LHCN-M2 (cell line): ENCODE measurements around the gene FER. TPM values are rescaled to one million over a fixed set of nuclear protein-coding genes. Genes with fewer than 3 reads are reported as not detected.

ENCODE experiments used
- DNase-seq: peaks from one replicate; pipeline ENCODE4 v3.0.0-alpha.2; 2012; ENCODE audit warnings: low read depth
- total RNA-seq: library from RNA; depleted of rRNA; stranded (reverse); fragments of >200 nt; gene quantifications from 2 replicates; pipeline ENCODE4 v1.2.3, GENCODE V29; 2014

Gene FER
- total RNA-seq, 1 experiment from 2014 or later, result 11.8 TPM

DNA sequence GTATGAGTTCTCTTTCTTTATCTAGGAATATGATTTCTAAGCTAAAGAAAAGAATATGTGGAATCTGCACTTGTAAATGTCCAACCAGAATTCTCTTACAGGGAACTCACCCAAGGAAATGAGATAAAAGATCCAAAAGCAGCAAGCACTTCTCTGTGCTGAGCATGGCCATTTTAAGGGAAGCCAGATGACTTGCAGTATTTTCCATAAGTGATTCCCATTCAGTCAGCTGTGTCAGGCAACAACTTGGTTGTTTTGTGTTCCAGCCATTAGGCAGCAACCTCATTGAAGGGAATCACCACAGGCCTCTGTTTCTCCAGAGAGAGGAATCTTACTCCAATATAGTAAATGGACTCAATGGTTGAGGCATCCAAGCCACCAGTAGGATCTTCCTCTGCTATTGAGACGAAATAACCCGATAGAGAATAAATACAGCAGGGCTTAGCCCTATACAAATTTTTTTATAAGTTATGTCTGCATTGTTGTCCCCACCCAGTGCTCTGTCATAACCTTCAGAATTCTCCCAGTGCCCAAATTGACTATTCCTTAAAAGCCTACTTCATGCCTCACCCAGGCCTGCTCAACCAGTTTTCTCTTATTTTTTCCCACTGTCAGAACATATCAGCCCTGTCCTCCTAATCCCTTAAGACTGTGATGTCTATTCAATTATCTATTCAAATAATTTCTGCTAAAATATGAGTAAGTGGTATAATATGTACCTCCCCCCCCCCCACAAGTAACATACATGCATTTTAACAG, 425.5 kb downstream of the FER start:
- DNase-seq, result no peak

DNA sequence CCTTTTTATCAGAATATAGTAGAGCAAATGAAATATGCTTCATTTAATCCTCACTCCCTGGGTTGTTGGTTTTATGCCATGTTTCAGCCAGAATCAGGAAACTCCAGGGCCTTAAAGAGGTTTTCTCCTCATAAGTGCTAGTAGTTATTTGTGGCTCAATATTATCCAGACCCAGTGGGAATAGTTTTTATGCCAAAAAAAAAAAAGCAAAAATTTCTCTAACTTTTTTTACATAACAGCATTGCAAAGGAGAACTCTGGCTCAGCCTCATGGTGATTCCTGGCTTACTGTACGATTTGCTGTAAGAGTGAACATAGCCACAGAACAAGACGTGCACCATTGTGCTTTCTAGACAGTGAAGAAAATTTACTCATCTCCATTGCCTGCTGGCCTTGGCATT, 429.5 kb downstream of the FER start:
- DNase-seq, result no peak

DNA sequence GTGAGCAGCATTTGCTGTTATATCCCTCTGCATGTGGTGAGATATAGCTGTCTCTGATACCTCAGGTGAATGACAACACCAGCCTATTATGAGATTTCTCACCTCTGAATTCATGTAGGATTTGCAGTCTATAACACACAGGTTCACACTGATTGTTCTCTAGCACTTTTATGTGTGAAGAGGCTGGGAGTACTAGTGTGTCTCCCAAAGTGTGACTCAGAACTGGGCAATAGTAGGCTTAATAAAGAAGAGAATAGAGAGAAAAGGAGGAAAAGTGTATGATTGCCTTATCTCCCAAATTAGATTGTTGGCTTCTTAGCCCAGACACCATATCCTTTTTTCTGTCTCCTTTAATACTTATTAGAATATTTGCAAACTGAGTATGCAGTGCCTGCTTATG, 430.1 kb downstream of the FER start:
- no peak for DNase-seq

GRCh38 chr5:109180668-109181067, 433.0 kb downstream of the FER start:
- no peak for DNase-seq

- DNase-seq, result no peak
These were observed 439.1 kb downstream of the FER start for GRCh38 chr5:109186759-109187158.

GRCh38 chr5:109191153-109191558, 443.5 kb downstream of the FER start:
- peak; percentile 50 for DNase-seq

GRCh38 chr5:109192027-109192426, 444.3 kb downstream of the FER start:
- DNase-seq, result no peak

- no peak for DNase-seq
These were observed 445.0 kb downstream of the FER start for GRCh38 chr5:109192555-109193281.

DNA sequence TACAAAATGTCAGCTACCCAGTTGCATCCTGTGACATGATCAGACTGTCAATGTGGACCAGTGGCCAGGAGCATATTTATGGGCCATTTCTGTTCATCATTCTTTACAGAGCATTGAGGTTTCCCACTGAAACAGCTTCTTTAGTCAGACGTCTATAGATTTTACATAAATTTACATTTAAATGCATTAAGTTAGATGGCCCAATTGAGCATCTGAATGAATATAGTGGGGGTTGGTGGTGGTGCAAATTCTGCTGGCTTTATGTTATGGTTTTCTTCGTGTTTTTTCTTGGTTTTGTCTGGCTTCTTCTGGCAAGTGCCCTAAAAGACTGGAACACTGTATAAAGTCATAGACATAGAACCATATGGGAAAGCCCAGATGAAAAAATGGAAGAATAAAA, 448.0 kb downstream of the FER start:
- DNase-seq, result no peak

- DNase-seq, result no peak
These were observed 448.6 kb downstream of the FER start for GRCh38 chr5:109196087-109196822.

DNA sequence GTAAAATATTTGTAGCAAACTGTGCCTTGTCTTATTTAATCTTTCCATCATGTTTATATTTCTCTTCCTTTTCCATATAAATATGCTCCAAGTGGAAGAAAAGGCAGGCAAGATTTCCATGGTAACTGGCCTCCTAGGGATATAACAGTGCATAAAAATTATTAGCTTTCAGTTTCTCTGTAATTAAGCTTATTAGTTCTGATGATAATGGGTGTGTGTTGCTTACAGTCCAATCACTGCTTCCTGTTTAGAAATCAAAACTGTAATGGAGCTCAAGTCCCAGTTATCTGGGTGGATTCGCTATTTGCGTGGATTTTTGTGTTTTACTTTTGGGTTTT, 449.1 kb downstream of the FER start:
- no peak for DNase-seq

GRCh38 chr5:109199289-109199688, 451.6 kb downstream of the FER start:
- no peak for DNase-seq

DNA sequence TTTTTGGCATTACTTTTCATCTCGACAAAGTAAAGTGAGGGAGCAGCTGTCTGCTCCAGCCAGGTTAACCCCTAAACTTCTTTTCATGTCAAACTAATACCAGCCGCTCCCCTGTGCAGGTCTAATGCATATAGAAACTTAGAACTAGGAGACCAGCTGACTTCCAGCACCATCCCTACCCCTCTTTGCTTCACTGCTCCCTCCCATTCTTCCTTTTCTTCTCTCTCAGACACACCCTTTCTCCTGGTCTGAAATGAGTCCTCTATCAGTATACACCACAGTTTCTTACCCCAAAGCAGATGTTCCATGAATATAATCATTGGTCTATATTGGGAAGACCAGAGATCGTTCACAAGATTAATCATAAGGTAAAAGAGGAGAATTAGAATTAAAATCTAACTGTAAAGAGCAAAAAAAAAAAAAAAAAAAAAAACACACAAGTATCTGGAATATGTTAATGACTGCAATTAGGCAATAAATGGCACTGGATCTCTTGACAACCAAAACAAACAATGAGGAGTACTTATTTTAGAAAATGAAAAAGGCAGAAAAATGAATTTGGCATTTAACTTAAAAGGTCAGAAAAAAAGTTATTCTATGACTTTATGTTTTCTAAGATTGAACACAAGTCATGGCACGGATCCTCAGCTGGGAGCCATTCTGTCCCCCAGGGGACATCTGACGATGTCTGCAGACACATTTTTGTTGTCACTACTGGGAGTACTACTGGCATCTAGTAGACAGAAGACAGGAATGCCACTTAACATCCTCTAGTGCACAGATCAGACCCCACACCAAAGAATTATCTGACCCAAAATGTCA, 452.3 kb downstream of the FER start:
- DNase-seq, result no peak

- DNase-seq, result no peak
These were observed 467.3 kb downstream of the FER start for GRCh38 chr5:109215040-109215439.

GRCh38 chr5:109218818-109219217, 471.1 kb downstream of the FER start:
- DNase-seq, result no peak

- DNase-seq, result no peak
These were observed 475.8 kb downstream of the FER start for GRCh38 chr5:109223531-109223930.

DNA sequence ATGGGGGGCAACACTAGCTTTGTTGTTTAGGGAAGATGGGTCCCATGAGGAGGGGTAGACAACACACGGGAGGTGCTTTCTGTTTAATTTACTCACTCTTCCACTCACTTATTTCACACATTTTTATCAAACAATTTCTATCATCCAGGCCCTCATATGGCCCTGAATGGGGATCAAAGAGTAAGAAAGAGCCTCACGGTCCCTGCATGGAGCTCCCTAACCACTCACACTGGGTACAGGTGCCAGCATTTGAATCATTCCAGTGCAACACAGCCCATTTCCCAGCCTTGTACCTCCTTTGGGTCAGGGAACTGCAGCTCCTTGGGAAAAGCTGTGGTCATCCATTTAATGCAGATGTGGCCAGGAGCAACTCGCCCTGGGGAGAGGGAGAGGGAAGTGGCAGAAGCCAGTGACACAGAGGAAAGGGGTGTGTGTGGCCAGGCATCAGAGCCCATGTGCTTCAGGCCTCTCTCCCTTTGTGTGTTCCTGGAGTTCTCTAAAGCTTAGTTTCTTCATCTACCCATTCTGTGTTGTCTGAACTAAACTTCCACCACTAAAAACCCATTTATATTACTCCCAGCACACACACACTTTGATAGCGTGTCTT, 476.7 kb downstream of the FER start:
- DNase-seq, result no peak

DNA sequence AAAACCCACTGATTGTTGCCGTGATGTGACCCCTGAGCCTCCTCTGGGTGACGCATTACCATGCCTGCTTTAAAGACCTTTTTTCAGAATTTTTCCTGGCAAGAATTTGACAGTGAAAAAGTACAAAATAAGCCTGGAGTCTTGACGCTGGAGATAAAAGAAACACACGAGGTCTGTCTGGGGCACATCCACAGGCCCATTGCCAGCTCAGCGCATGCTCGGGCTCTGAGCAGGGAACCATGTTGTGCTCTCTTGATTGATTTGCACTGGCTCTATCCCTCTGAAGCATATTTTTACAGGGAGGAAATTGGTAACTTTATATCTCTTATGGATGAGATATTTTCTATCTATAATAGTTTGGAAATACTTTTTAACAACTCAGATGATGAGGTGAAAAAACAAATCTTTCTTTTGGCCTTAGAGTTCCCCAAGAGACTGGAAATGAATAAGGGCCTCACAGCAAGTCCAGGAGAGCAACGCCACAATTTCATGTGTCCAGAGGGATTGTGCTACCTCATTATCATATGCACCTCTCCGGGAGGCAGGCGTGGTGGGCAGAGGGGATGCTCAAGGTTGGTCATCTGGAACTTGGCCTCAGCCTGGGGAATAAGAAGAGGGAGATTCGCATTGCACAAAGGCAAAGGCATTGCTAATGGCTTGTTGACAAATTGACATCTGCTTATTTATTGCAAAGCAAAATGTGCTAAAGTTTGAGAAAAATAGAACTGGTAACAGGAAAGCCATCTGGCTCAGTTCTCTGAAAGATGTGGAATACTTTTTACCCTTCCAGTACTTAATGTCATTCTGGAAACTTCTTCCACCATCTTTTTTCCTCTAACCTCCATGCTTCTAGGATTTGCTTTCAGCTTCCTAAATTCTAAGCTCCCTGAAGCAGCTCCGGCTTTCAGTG, 478.3 kb downstream of the FER start:
- no peak for DNase-seq

- no peak for DNase-seq
These were observed 482.7 kb downstream of the FER start for GRCh38 chr5:109230369-109230768.

- DNase-seq, result no peak
These were observed 483.6 kb downstream of the FER start for GRCh38 chr5:109231331-109231730.
